ENCODE results near the gene STK33.

GRCh38 chr11:8373519-8374432 lies 220.3 kb downstream of the STK33 start:
- TF ChIP-seq CTCF (IDR thresholded peaks at IDR 0.05) = no peak
- no peak for TF ChIP-seq POLR2AphosphoS5 (IDR thresholded peaks at IDR 0.05; ENCODE audit: low read depth, low read length)
- TF ChIP-seq SIN3A (IDR thresholded peaks at IDR 0.05; ENCODE audit: borderline replicate concordance, insufficient read depth, low read depth, low read length) = no peak

Measured in Panc1 (cell line).